Spleen (tissue), 7 donors: ENCODE results near the gene MID1.

ENCODE experiments used
- CTCF ChIP-seq, 11 experiments: fragments of 200-600 bp in 7 of 11; fragments of 450-650 bp in 4 of 11; sonication (generic) in 4 of 11; IDR thresholded peaks in 8 of 11; conservative IDR thresholded peaks in 3 of 11; 1 replicate in 7 of 11; 2 replicates in 4 of 11; pipeline versions ENCODE4 v1.4.0 to v1.8.0; 2016 to 2021; ENCODE audit warnings: antibody characterized with exemption in 11 of 11, inconsistent platforms in 4 of 11, mild to moderate bottlenecking in 1 of 11
- POLR2A ChIP-seq, 3 donors: fragments of 450-650 bp; IDR thresholded peaks; one replicate each; pipeline ENCODE4 v1.5.1; 2017; ENCODE audit warnings: antibody characterized with exemption in 3 of 3, mild to moderate bottlenecking in 1 of 3
- POLR2AphosphoS5 ChIP-seq, 3 donors: sonication (generic); formaldehyde crosslinking; IDR thresholded peaks; one replicate each; pipeline ENCODE4 v1.5.1; 2017; ENCODE audit warnings: antibody characterized with exemption in 3 of 3
- donor health status: DM: no; HTN: no; CAD: no; lungs with moderate emphysema.
- donor health status: DM: no; HTN: no; CAD: no.
- donor health status: DM: no; HTN: no; CAD: no.

DNA sequence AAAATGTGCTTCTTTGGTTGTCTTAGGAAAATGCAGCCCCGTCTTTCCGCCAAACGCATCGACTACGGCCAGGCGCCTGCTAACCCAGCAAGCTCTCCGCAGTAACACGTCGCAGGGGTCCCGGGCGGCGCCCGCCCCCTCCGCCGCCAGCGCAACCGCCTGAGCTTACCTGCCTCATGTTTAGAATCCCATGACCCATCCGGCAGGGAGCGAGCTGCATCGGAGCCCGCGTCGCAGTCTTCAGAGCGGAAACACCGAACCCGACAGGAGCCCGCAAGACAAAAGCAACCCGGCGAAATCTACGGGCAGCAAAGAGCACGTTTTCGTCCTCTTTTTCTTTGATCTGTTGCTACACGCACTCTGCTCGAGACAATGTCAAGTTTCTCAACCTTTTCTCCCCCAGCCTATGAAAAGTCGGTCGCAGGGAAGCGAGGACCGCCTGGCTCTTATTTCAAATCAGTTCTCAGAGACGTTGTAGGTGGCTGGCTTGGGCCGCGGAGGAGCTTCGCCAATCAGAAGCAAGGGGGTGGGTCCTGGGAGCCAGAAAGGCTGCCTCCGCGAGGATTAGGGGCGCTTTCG lies at the start of gene MID1:
- TF ChIP-seq POLR2AphosphoS5 (IDR thresholded peaks at IDR 0.05) (peak; percentile 11 to 38 (median 28)), POLR2A (IDR thresholded peaks at IDR 0.05) (no peak), CTCF (IDR thresholded peaks at IDR 0.05 in 8 of 11, conservative IDR thresholded peaks at IDR 0.05 in 3 of 11) (no peak)
